Neural cell (in vitro differentiated cells): ENCODE results near the gene ZNF761.
"Not testable (repeated sequence)": the region's sequence is repeated elsewhere in the genome, so short reads cannot be mapped to it uniquely, and the experiment has no call there.

ENCODE experiments used
- EP300 ChIP-seq: fragments of 450-650 bp; conservative IDR thresholded peaks from 2 replicates; pipeline ENCODE4 v1.6.1; 2014; ENCODE audit warnings: antibody characterized with exemption, mild to moderate bottlenecking, moderate library complexity; ENCODE audit not compliant: poor library complexity, severe bottlenecking
- EZH2 ChIP-seq: fragments of 200-600, 300-800 bp; shearing (Covaris generic), sonication (generic); IDR thresholded peaks from 2 replicates; pipeline ENCODE4 v1.6.1; 2014; ENCODE audit warnings: antibody characterized with exemption, low read length, borderline replicate concordance, mild to moderate bottlenecking; ENCODE audit not compliant: insufficient read depth, poor library complexity, severe bottlenecking
- POLR2AphosphoS5 ChIP-seq: IDR thresholded peaks from 2 replicates; pipeline ENCODE4 v1.6.1; 2012
- RAD21 ChIP-seq: fragments of 450-650 bp; conservative IDR thresholded peaks from 2 replicates; pipeline ENCODE4 v1.6.1; 2014; ENCODE audit warnings: antibody characterized with exemption, mild to moderate bottlenecking, moderate library complexity
- REST ChIP-seq: IDR thresholded peaks from 2 replicates; pipeline ENCODE4 v1.6.1; 2012; ENCODE audit warnings: borderline replicate concordance
- TAF1 ChIP-seq: IDR thresholded peaks from 2 replicates; pipeline ENCODE4 v1.6.1; 2012; ENCODE audit warnings: low read depth
- TF ChIP-seq, protein P1 (sequence below): fragments of 450-650 bp; IDR thresholded peaks from 2 replicates; pipeline ENCODE4 v1.5.1; 2014; ENCODE audit warnings: antibody characterized with exemption, mild to moderate bottlenecking, moderate library complexity; ENCODE audit not compliant: poor library complexity, severe bottlenecking

- not testable (repeated sequence) for TF ChIP-seq EP300, EZH2, TAF1, POLR2AphosphoS5, RAD21, REST
- TF ChIP-seq, protein P1, sequence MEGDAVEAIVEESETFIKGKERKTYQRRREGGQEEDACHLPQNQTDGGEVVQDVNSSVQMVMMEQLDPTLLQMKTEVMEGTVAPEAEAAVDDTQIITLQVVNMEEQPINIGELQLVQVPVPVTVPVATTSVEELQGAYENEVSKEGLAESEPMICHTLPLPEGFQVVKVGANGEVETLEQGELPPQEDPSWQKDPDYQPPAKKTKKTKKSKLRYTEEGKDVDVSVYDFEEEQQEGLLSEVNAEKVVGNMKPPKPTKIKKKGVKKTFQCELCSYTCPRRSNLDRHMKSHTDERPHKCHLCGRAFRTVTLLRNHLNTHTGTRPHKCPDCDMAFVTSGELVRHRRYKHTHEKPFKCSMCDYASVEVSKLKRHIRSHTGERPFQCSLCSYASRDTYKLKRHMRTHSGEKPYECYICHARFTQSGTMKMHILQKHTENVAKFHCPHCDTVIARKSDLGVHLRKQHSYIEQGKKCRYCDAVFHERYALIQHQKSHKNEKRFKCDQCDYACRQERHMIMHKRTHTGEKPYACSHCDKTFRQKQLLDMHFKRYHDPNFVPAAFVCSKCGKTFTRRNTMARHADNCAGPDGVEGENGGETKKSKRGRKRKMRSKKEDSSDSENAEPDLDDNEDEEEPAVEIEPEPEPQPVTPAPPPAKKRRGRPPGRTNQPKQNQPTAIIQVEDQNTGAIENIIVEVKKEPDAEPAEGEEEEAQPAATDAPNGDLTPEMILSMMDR: not testable (repeated sequence)
Observed at GRCh38 chr19:53443809-53444208, 12.0 kb downstream of the ZNF761 start.
